Gastrocnemius medialis (tissue), 4 donors: Measurements from ENCODE around the gene KIF13A. TPM values are rescaled to one million over a fixed set of nuclear protein-coding genes. Genes with fewer than 3 reads are reported as not detected.
"Not testable (repeated sequence)": the region's sequence is repeated elsewhere in the genome, so short reads cannot be mapped to it uniquely, and the experiment has no call there.

Experiments used
- ATAC-seq, 2 donors: fragments of 150-250 bp; one replicate each; pipeline ENCODE4 v1.9.1; 2016
- DNase-seq, 2 donors: peaks; one replicate each; pipeline ENCODE4 v3.0.0-alpha.2; 2019
- H3K27ac ChIP-seq, 4 donors: fragments of 200-600 bp; sonication (generic); 1 replicate in 1 of 4; 2 replicates in 3 of 4; pipeline ENCODE4 v1.5.1; 2016 to 2018; ENCODE audit warnings: mild to moderate bottlenecking in 2 of 4, moderate library complexity in 1 of 4
- H3K27me3 ChIP-seq, 3 donors: fragments of 200-600 bp; sonication (generic) in 2 of 3; 1 replicate in 1 of 3; 2 replicates in 2 of 3; pipeline versions ENCODE4 v1.5.1 to v1.6.0; 2016 to 2019; ENCODE audit warnings: mild to moderate bottlenecking in 1 of 3, moderate library complexity in 1 of 3
- H3K36me3 ChIP-seq, 2 donors: fragments of 200-600 bp; sonication (generic) in 1 of 2; one replicate each; pipeline ENCODE4 v1.5.1; 2017 to 2018
- H3K4me1 ChIP-seq, 2 donors: fragments of 200-600 bp; sonication (generic) in 1 of 2; one replicate each; pipeline ENCODE4 v1.5.1; 2016 to 2017; ENCODE audit warnings: mild to moderate bottlenecking in 2 of 2
- H3K4me3 ChIP-seq, 4 donors: fragments of 200-600 bp; sonication (generic) in 3 of 4; 1 replicate in 1 of 4; 2 replicates in 3 of 4; pipeline ENCODE4 v1.5.1; 2016 to 2019; ENCODE audit warnings: mild to moderate bottlenecking in 2 of 4
- H3K9me3 ChIP-seq, 3 donors: fragments of 200-600 bp; sonication (generic) in 2 of 3; 1 replicate in 1 of 3; 2 replicates in 2 of 3; pipeline ENCODE4 v1.5.1; 2016 to 2019
- CTCF ChIP-seq, 5 experiments: fragments of 450-650 bp in 3 of 5; fragments of 200-600 bp in 2 of 5; sonication (generic) in 2 of 5; IDR thresholded peaks in 4 of 5; conservative IDR thresholded peaks in 1 of 5; 1 replicate in 4 of 5; 2 replicates in 1 of 5; pipeline ENCODE4 v1.5.1; 2016 to 2019; ENCODE audit warnings: antibody characterized with exemption in 5 of 5, mild to moderate bottlenecking in 3 of 5, moderate library complexity in 3 of 5
- POLR2A ChIP-seq, 2 donors: fragments of 450-650 bp; IDR thresholded peaks; one replicate each; pipeline ENCODE4 v1.6.1; 2017; ENCODE audit warnings: antibody characterized with exemption in 2 of 2, mild to moderate bottlenecking in 2 of 2, moderate library complexity in 2 of 2
- in situ Hi-C, 4 donors: fragments of 200-750 bp; cut with MboI; loops; one replicate each; pipeline versions ENCODE4 v1.15.0 to v1.8.0; 2017; ENCODE audit warnings: low sequenced_read_pairs in 4 of 4
- intact Hi-C: fragments of 100-400 bp; cut with DNase I; formaldehyde crosslinking; loops from one replicate; pipeline ENCODE4 v1.15.1; 2023; ENCODE audit warnings: low total_unique reads
- total RNA-seq, 4 donors: library from RNA; depleted of rRNA; stranded (reverse); fragments of >200 nt; gene quantifications; one replicate each; pipeline versions ENCODE4 v1.1.0 to v1.2.3, GENCODE V29; 2016

The KIF13A gene
- total RNA-seq, 4 donors from 2014 or later, result 47.4 to 72.9 (median 63.8) TPM

- in situ Hi-C loops (no loop called here), intact Hi-C loops (no loop called here)
- H3K27ac ChIP-seq, result no peak overlapping the region
- H3K36me3 ChIP-seq, result peaks cover 0 to 8% of the 10 kb centered on the region in 2 donors
- no peak overlapping the region for H3K4me3 ChIP-seq
- ATAC-seq (no peak), DNase-seq (no peak)
- TF ChIP-seq POLR2A (IDR thresholded peaks at IDR 0.05) (no peak), CTCF (IDR thresholded peaks at IDR 0.05 in 4 of 5, conservative IDR thresholded peaks at IDR 0.05 in 1 of 5) (no peak)
- no peaks in the 10 kb centered on the region for H3K9me3 ChIP-seq
- no peaks in the 10 kb centered on the region for H3K27me3 ChIP-seq
- no peaks in the 10 kb centered on the region for H3K4me1 ChIP-seq
Observed at GRCh38 chr6:17754254-17754653, 233.2 kb downstream of the KIF13A start.

GRCh38 chr6:17745324-17745723 lies 242.1 kb downstream of the KIF13A start:
- in situ Hi-C loops, H3K4me3 ChIP-seq: not testable (repeated sequence)

GRCh38 chr6:17744757-17745308 lies 242.6 kb downstream of the KIF13A start:
- H3K27ac ChIP-seq, H3K4me3 ChIP-seq, H3K27me3 ChIP-seq, in situ Hi-C loops, intact Hi-C loops, DNase-seq, H3K4me1 ChIP-seq, ATAC-seq, H3K36me3 ChIP-seq, H3K9me3 ChIP-seq: not testable (repeated sequence)

More at GRCh38 chr6:17745324-17745723, 242.1 kb downstream of the KIF13A start:
- H3K27me3 ChIP-seq, intact Hi-C loops, H3K36me3 ChIP-seq, H3K27ac ChIP-seq, DNase-seq, H3K4me1 ChIP-seq, ATAC-seq, H3K9me3 ChIP-seq: not testable (repeated sequence)

- H3K36me3 ChIP-seq, result no peaks in the 10 kb centered on the region
- no peaks in the 10 kb centered on the region for H3K9me3 ChIP-seq
- H3K27ac ChIP-seq, result no peak overlapping the region
- in situ Hi-C loops (no loop called here), intact Hi-C loops (no loop called here)
- TF ChIP-seq POLR2A (IDR thresholded peaks at IDR 0.05) (no peak), CTCF (IDR thresholded peaks at IDR 0.05 in 4 of 5, conservative IDR thresholded peaks at IDR 0.05 in 1 of 5) (no peak)
- H3K4me3 ChIP-seq, result no peak overlapping the region
- H3K27me3 ChIP-seq, result no peaks in the 10 kb centered on the region
- no peaks in the 10 kb centered on the region for H3K4me1 ChIP-seq
- DNase-seq (no peak), ATAC-seq (no peak)
Observed at GRCh38 chr6:17744019-17744756, 243.2 kb downstream of the KIF13A start.

DNA sequence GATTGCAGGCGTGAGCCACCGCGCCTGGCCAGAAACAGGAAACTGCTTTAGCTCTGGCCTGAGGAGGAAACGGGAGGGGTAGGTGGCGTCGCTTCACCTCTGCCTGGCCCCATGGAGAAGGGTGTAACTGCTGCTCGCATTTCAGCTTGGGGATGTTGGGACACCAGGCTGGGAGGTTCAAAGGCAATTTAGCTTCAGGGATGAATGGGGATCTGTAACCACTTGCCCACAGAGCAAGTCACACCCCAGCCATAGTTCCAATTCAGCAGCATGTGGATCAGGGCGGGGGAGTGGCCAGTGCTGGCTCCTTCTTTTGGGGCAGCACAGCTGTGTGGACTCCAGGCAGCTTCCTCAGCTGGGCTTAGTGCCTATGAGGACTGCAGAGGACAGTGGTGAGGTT lies 245.9 kb downstream of the KIF13A start:
- no peaks in the 10 kb centered on the region for H3K36me3 ChIP-seq
- no peak overlapping the region for H3K4me3 ChIP-seq
- H3K27ac ChIP-seq, result no peak overlapping the region
- peaks cover 0 to 11% (median 3%) of the 10 kb centered on the region in 3 donors for H3K9me3 ChIP-seq
- no peaks in the 10 kb centered on the region for H3K27me3 ChIP-seq
- ATAC-seq, result peak in 1 of 2 donors; percentile 46
- TF ChIP-seq CTCF (IDR thresholded peaks at IDR 0.05 in 4 of 5, conservative IDR thresholded peaks at IDR 0.05 in 1 of 5) (no peak), POLR2A (IDR thresholded peaks at IDR 0.05) (no peak)
- no peak for DNase-seq
- no peaks in the 10 kb centered on the region for H3K4me1 ChIP-seq
- intact Hi-C loops (no loop called here), in situ Hi-C loops (no loop called here)
